PC-3 (cell line): ENCODE results near the gene DERA.

Experiments
- EZH2 ChIP-seq: fragments of 300-600 bp; sonication (generic); IDR thresholded peaks from one replicate; pipeline ENCODE4 v1.6.1; 2017; ENCODE audit warnings: antibody characterized with exemption, mild to moderate bottlenecking, low read length; ENCODE audit not compliant: unreplicated experiment
- EZH2phosphoT487 ChIP-seq: fragments of 300-600 bp; sonication (generic); IDR thresholded peaks from 2 replicates; pipeline ENCODE4 v1.6.1; 2018; ENCODE audit warnings: mild to moderate bottlenecking, antibody characterized with exemption, low read length, borderline replicate concordance
- TF ChIP-seq, protein P1 (sequence below): fragments of 300-600 bp; sonication (generic); conservative IDR thresholded peaks from 2 replicates; pipeline ENCODE4 v1.5.1; 2017; ENCODE audit warnings: antibody characterized with exemption, low read depth, mild to moderate bottlenecking, low read length

DNA sequence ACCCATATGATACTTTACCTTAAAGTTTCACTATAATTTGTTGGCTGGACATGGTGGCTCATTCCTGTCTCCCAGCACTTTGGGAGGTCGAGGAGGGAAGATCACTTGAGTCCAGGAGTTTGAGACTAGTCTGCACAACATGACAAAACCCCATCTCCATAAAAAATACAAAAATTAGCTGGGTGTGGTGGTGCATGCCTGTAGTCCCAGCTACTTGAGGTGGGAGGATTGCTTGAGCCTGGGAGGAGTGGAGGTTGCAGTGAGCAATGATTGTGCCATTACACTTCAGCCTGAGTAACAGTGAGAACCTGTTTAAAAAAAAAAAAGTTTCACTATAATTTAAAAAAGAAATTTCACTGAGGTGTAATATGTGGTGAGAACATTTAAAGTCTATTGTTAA is 21.2 kb downstream of the DERA start:
- TF ChIP-seq, protein P1, sequence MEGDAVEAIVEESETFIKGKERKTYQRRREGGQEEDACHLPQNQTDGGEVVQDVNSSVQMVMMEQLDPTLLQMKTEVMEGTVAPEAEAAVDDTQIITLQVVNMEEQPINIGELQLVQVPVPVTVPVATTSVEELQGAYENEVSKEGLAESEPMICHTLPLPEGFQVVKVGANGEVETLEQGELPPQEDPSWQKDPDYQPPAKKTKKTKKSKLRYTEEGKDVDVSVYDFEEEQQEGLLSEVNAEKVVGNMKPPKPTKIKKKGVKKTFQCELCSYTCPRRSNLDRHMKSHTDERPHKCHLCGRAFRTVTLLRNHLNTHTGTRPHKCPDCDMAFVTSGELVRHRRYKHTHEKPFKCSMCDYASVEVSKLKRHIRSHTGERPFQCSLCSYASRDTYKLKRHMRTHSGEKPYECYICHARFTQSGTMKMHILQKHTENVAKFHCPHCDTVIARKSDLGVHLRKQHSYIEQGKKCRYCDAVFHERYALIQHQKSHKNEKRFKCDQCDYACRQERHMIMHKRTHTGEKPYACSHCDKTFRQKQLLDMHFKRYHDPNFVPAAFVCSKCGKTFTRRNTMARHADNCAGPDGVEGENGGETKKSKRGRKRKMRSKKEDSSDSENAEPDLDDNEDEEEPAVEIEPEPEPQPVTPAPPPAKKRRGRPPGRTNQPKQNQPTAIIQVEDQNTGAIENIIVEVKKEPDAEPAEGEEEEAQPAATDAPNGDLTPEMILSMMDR, result no peak
- TF ChIP-seq EZH2, result no peak
- no peak for TF ChIP-seq EZH2phosphoT487
